ENCODE measurements around the gene NCR1. TPM values are rescaled to one million over a fixed set of nuclear protein-coding genes. Genes with fewer than 3 reads are reported as not detected.
"Not testable (repeated sequence)": the region's sequence is repeated elsewhere in the genome, so short reads cannot be mapped to it uniquely, and the experiment has no call there.

Gene NCR1
- total RNA-seq, 1 donor from 2014 or later: not detected

DNA sequence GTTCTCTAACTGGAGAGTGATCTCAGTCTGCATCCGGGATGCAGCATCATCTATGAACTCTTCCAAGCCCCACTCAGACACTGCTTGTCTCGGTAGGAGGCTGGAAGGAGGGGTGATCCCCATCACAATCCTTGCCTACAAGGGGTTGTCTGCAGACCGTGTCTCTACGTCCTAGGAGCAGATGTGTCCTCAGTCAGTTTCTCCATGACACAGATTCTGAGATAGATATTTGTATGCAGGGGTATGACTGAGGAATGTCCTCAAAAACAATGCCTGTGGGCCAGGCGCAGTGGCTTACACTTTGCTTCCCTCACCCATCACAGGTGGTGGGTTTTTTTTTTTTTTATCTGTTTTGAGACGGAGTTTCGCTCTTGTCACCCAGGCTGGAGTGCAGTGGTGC is 871 bp downstream of the NCR1 start:
- intact Hi-C loops (cut with micrococcal nuclease): no loop called here

- intact Hi-C loops (cut with micrococcal nuclease): not testable (repeated sequence)
These were observed 2.0 kb downstream of the NCR1 start for GRCh38 chr19:54907899-54908298.

GRCh38 chr19:54916822-54917221 is 10.9 kb downstream of the NCR1 start:
- intact Hi-C loops (cut with micrococcal nuclease): no loop called here

GRCh38 chr19:54918499-54918898 is 12.6 kb downstream of the NCR1 start:
- intact Hi-C loops (cut with micrococcal nuclease): no loop called here

- intact Hi-C loops (cut with micrococcal nuclease): loop anchor here (1.0 kb wide), 1 partner anchor 39 kb away; no protein-coding TSS in a partner anchor
These were observed 14.0 kb downstream of the NCR1 start for GRCh38 chr19:54919646-54920563.

GRCh38 chr19:54921082-54921481 is 15.1 kb downstream of the NCR1 start:
- intact Hi-C loops (cut with micrococcal nuclease): no loop called here

DNA sequence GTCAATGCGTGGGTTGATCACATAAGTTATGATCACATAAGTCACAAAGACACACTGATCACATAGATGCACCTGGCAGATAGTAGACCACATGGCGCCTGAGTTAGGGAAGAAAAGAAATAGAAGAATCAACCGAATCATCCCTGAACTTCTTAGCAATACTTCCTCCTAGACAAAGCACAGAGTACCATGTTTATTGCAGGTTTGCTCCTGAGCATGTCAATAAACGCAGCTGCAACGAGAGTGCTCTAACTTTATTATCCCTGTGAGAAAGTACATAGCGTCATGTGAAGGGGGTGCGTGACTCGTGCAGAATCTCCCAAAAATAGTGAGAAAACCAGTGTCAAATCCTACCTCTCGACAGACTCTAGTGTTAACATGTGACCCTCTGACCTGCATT is 17.3 kb downstream of the NCR1 start:
- intact Hi-C loops (cut with micrococcal nuclease): no loop called here

GRCh38 chr19:54928299-54928698 is 22.4 kb downstream of the NCR1 start:
- intact Hi-C loops (cut with micrococcal nuclease): no loop called here

DNA sequence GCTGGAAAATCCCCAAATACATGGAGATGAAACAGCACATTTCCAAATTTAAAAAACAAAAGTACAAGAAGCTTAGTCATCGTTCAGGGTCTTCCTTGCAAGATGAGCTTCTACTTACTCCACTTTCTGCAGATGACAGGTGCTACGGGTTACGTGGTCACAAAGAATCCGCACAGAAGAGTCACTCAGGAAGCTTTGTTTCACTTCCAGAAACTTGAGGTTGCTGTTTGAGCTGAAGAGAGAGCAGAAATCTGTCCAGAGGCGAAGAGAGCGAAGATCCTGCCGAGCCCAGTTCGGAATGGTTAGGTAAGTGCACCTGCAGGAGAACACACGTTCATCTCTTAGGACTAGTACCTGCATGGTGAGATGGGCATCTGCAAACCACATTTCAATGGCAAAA is 32.0 kb downstream of the NCR1 start:
- intact Hi-C loops (cut with micrococcal nuclease): loop anchor here (1.0 kb wide), 1 partner anchor 35 kb away; no protein-coding TSS in a partner anchor

- intact Hi-C loops (cut with micrococcal nuclease): loop anchor here (1.0 kb wide), 1 partner anchor 34 kb away; no protein-coding TSS in a partner anchor
These were observed 33.0 kb downstream of the NCR1 start for GRCh38 chr19:54938906-54939305.

DNA sequence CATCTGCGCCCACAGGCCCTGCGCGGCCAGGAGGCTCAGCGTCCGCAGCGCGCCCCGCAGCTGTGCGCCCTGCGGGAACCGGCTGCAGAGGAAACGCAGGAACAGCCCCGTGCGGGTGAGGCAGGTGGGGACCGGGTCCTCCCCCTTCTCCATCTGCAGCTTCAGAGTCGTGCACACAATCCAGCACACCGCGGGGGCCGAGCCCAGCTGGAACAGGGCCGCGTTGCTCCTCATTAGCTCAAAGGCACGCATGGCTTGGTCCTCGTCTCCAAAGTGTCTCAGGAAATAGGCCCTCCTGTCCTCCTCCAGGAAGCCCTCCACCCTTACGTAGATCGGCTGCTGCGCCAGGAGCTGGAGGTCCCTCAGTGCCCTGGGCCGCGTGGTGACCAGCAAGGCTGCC is 33.6 kb downstream of the NCR1 start:
- intact Hi-C loops (cut with micrococcal nuclease): not testable (repeated sequence)

DNA sequence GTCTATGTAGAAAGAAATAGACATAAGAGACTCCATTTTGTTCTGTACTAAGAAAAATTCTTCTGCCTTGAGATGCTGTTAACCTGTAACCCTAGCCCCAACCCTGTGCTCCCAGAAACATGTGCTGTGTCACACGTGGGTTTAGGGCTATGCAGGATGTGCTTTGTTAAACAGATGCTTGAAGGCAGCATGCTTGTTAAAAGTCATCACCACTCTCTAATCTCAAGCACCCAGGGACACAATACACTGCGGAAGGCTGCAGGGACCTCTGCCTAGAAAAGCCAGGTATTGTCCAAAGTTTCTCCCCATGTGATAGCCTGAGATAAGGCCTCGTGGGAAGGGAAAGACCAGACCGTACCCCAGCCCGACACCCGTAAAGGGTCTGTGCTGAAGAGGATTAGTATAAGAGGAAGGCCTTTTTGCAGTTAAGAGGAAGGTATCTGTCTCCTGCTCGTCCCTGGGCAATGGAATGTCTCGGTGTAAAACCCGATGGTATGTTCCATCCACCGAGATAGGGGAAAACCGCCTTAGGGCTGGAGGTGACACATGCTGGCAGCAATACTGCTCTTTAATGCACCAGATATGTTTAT is 37.9 kb downstream of the NCR1 start:
- intact Hi-C loops (cut with micrococcal nuclease): not testable (repeated sequence)

GRCh38 chr19:54947381-54947780 is 41.4 kb downstream of the NCR1 start, which contains the start of gene NLRP7:
TSS of gene NLRP7 (minus strand) at chr19:54947530.
- intact Hi-C loops (cut with micrococcal nuclease): no loop called here

GRCh38 chr19:54949412-54949811 is 43.5 kb downstream of the NCR1 start:
- intact Hi-C loops (cut with micrococcal nuclease): no loop called here

- intact Hi-C loops (cut with micrococcal nuclease): not testable (repeated sequence)
These were observed 44.6 kb downstream of the NCR1 start for GRCh38 chr19:54950580-54950979.

DNA sequence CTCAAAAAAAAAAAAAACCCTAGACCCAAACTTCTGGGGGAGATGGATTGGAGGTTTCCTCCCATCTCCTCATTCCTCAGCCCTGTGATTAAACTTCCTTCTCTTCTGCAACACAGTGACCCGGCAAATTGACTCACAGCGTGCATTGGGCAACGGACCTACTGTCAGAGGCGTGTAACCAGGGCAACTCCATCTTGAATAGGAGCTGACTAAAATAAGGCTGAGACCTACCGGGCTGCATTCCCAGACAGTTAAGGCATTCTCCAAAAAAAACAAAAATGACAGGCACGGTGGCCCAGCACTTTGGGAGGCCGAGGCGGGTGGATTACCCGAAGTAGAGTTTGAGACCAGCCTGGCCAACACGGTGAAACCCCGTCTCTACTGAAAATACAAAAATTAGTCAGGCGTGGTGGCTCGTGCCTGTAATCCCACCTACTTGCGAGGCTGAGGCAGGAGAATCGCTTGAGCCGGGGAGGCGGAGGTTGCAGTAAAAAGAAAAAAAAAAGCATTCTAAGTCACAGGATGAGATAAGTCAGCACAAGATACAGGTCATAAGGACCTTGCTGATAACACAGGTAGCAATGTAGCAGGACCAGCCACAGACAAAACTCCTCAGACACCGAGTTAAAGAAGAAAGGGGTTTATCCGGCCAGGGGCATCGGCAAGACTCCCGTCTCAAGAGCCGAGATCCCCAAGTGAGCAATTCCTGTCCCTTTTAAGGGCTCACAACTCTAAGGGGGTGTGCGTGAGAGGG is 46.8 kb downstream of the NCR1 start:
- intact Hi-C loops (cut with micrococcal nuclease): no loop called here

GRCh38 chr19:54953345-54953713 is 47.4 kb downstream of the NCR1 start:
- intact Hi-C loops (cut with micrococcal nuclease): not testable (repeated sequence)

GRCh38 chr19:54955376-54955775 is 49.4 kb downstream of the NCR1 start:
- intact Hi-C loops (cut with micrococcal nuclease): no loop called here

GRCh38 chr19:54959840-54960239 is 53.9 kb downstream of the NCR1 start:
- intact Hi-C loops (cut with micrococcal nuclease): no loop called here
